Neural progenitor cell (in vitro differentiated cells): ENCODE results near the gene SLX9.

Experiments used
- EZH2 ChIP-seq: fragments of 200-600 bp; sonication (generic); IDR thresholded peaks from 2 replicates; pipeline ENCODE4 v1.6.1; 2017; ENCODE audit warnings: antibody characterized with exemption, mild to moderate bottlenecking, moderate library complexity
- TF ChIP-seq, protein P1 (sequence below): fragments of 200-600 bp; sonication (generic); IDR thresholded peaks from 2 replicates; pipeline ENCODE4 v1.5.1; 2017; ENCODE audit warnings: antibody characterized with exemption, mild to moderate bottlenecking

DNA sequence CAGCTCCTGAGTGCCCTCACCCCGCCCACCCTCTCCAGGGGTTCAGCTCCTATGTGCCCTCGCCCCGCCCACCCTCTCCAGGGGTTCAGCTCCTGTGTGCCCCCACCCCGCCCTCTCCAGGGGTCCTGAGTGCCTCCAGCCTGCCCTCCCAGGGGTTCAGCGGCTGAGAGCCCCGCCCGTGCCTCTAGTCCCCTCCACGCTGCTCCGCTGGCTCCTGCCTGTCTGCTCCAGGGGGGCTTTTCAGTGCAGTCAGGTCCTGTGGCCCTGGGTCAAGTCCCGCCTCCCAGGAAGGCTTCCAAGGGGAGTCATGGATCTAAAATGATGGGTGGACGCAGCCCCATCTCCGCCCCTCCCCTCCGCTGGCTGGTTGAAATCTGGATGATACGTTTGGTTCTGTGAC is 33.8 kb downstream of the SLX9 start:
- TF ChIP-seq, protein P1, sequence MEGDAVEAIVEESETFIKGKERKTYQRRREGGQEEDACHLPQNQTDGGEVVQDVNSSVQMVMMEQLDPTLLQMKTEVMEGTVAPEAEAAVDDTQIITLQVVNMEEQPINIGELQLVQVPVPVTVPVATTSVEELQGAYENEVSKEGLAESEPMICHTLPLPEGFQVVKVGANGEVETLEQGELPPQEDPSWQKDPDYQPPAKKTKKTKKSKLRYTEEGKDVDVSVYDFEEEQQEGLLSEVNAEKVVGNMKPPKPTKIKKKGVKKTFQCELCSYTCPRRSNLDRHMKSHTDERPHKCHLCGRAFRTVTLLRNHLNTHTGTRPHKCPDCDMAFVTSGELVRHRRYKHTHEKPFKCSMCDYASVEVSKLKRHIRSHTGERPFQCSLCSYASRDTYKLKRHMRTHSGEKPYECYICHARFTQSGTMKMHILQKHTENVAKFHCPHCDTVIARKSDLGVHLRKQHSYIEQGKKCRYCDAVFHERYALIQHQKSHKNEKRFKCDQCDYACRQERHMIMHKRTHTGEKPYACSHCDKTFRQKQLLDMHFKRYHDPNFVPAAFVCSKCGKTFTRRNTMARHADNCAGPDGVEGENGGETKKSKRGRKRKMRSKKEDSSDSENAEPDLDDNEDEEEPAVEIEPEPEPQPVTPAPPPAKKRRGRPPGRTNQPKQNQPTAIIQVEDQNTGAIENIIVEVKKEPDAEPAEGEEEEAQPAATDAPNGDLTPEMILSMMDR: no peak
- TF ChIP-seq EZH2: no peak
